ENCODE data around the gene FBXL5.

FBXL5 gene

DNA sequence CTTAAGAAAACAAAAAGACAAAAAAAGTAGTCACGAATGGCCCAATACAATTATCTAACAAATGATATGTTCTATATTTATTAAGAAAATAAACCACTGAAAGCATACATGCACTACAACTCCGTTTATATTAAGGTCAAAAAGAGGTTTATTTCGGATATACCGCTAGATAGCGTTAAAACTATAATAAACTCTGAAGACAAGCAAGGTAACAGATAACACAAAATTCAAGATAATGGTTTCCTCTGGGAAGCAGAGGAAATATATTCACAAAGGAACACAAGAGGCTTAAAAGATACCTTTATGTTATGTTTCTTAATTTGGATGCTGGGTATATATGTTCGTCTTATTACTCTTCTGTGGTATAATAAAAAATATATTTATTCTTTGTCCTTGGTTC is 21.7 kb upstream of the FBXL5 start:
- in situ Hi-C loops (cut with MboI; ENCODE audit: low sequenced_read_pairs): no loop called here

DNA sequence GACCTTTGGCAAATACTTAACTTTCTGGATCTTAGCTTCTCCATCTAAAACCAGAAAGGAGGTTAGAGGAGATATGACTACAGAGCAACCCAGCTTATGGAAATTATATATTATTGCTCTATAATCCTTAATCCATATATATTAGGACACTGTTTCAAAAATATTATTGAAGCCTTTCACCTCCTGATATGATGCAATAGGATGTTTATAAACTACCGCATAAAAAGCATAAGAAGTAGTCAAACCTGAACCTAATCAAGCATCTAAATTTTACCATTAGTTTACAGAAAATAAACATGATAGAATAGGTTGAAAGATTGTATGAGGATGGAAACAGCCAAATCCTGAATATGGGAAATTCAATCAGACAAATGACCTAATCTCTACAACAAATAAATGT is 20.9 kb upstream of the FBXL5 start:
- in situ Hi-C loops (cut with MboI; ENCODE audit: low sequenced_read_pairs): no loop called here

DNA sequence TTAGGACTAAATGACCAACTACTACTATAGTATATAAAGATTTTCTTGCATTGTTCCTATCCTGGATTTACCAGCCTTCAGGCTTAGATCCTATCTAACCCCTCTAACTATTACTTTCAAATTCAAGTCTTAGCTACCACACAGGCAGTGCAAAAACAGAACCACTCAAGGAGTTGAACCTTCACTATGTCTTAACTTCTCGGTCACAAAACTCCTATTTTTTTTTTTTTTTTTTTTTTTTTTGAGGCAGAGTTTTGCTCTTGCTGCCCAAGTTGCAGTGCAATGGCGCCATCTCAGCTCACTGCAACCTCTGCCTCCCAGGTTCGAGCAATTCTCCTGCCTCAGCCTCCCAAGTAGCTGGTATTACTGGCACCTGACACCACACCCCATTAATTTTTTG is 20.2 kb upstream of the FBXL5 start:
- in situ Hi-C loops (cut with MboI; ENCODE audit: low sequenced_read_pairs): no loop called here

DNA sequence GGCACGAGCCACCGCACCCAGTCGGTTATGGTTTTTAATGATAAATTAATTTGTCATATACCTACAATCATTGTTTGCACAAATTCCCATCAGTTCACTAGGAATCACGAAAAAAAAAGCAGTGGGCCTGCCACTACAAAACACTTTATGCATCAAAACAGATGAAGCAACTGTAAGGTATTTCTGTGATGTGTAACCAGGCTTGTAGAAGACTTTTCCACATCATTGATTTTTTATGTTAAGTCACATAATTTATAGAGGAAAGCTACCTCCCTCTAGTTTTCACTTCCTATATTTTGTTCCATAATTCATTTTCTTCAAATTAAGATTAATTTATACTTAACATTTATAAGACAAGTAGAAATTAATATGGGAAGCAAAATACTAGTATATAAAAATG is 19.8 kb upstream of the FBXL5 start:
- in situ Hi-C loops (cut with MboI; ENCODE audit: low sequenced_read_pairs): no loop called here

DNA sequence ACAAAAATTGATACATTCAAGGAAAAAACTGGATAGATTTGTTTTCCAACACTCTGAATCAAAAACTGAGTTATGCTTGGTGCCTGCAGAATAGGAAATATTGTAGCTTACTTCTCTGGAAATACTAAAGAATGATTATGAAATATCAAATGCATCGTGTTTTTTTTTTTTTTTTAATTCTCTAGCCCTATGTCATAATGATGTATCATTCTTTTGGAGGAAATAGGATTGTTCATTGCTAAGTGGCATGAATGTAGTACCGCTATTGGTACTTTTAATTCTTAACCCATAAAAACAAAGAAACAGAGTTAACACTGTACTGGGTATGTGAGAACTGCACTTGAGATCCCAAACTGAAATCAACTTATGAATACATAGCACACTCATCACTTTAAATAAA is 18.9 kb upstream of the FBXL5 start:
- in situ Hi-C loops (cut with MboI; ENCODE audit: low sequenced_read_pairs): no loop called here

DNA sequence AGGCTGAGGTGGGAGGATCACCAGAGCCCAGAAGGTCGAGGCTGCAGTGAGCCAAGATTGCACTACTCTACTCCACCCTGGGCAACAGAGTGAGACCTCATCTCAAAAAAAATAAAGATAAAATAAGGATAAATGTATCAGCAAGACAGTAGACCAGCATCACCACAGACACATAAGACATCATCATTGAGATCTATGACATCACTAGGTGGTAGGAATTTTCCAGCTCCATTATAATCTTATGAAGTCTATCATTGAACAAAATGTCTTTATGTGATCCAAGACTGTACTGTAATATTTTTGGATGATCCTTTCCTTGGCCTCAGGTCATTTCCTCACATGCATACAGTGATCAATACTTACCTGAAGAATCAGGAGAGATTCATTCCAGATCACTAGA is 18.2 kb upstream of the FBXL5 start:
- in situ Hi-C loops (cut with MboI; ENCODE audit: low sequenced_read_pairs): no loop called here

DNA sequence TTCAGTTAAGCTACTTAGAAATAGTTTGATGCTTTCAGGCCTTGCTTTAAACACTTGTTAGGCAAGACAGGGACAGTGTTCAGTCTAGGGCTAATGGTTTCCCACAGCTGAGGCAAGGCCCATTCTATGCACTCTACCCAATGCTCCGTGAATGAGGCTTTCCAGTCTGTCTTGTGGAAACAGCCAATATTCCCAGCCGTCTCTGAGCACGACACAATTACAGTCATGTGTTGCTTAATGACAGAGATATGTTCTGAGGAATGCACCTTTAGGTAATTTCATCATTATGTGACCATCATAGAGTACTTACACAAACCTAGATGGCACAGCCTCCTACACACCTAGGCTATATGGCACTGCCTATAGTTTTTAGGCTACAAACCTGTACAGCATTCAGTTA is 16.9 kb upstream of the FBXL5 start:
- in situ Hi-C loops (cut with MboI; ENCODE audit: low sequenced_read_pairs): no loop called here

DNA sequence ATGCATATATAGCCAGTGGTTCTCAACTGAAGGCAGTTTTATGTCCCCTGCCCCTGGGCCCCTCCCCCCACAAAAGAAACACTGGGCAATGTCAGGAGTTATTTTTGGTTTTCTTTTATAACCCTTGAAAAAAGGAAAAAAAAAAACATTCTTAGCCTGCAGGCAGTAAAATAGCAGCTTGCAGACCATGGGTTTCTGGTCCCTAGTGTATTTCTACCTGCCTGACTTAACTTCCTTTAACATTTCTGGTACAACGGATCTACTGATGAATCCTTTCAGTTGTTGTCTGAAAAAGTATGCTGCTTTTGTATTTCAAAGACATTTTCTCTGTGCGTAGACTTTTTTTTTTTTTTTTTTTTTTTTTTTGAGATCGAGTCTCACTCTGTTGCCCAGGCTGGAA is 15.4 kb upstream of the FBXL5 start:
- in situ Hi-C loops (cut with MboI; ENCODE audit: low sequenced_read_pairs): no loop called here

DNA sequence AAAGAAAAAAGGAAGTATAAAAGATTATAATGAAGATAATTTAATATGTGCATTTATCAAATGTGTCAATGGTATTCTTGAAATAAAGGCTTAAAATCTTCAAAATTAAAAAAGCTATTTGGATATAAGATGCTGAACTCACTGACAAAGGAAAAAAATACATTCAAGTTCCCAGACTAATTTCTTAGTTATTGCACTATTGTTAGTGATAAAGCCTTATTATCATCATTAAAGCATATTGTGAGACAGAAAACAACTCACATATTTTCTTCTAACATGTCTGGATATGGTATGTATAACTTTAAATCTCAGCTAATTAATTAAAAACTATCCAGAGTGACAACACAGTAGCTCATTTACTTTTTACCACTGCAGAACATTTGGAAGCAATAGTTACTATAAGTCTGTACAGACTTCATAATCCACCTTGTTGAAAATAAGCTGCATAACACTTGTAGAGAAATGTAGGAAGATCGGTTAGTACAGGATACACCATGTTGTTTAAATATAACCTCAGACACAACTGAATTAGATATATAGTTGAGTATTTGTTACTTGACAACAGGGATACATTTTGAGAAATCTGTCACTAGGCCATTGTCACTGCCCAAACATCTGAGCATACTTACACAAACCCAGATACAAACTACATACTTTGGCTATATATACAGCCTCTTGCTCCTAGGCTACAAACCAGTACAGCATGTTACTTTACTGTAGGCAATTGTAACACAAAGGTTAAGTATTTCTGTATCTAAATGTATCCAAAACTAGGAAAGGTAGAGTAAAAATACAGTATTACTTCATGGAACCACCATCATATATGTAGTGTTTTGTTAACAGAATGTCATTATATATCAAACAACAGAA is 13.6 kb upstream of the FBXL5 start:
- in situ Hi-C loops (cut with MboI; ENCODE audit: low sequenced_read_pairs): no loop called here

DNA sequence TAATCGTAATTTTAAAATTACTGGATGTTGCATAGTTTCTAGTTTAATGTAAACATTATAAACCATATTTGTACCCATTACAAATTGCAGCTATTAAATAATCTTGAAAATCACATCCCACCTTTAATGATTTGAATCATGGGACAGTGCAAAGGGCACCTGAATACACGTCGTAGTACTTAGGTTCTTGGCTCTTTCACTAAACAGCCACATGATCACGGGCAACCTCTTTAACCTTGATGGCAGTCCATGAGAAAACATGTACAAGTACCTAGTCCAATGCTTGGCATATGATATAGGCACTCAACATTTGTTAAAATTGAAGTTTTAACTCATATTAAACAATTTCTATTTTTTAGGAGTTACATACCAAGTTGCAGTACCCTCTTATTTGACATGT is 11.8 kb upstream of the FBXL5 start:
- in situ Hi-C loops (cut with MboI; ENCODE audit: low sequenced_read_pairs): no loop called here

DNA sequence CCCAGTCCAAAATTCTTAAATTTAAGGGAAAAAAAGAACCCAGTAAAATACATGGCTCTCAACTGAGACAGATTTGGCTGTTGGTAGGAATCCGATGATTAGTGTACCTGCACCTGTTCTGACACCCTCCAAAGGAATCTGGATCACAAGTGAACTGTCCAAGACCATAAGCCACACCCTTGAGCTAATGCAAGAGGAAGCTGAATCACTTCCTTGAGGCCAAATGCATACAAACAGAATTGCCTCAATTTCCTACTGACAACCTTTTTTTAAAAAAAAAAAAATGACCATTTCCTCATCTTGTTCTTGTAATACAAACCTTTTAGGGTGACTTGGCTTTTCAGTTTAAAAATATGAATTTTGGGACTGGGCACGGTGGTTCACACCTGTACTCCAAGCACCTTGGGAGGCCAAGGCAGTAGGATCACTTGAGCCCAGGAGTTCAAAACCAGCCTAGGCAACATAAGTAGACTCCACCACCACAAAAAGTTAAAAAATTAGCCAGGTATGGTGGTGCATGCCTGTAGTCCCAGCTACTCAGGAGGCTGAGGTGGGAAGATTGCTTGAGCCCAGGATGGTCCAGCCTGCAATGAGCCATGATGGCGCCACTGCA is 10.7 kb upstream of the FBXL5 start:
- in situ Hi-C loops (cut with MboI; ENCODE audit: low sequenced_read_pairs): no loop called here

DNA sequence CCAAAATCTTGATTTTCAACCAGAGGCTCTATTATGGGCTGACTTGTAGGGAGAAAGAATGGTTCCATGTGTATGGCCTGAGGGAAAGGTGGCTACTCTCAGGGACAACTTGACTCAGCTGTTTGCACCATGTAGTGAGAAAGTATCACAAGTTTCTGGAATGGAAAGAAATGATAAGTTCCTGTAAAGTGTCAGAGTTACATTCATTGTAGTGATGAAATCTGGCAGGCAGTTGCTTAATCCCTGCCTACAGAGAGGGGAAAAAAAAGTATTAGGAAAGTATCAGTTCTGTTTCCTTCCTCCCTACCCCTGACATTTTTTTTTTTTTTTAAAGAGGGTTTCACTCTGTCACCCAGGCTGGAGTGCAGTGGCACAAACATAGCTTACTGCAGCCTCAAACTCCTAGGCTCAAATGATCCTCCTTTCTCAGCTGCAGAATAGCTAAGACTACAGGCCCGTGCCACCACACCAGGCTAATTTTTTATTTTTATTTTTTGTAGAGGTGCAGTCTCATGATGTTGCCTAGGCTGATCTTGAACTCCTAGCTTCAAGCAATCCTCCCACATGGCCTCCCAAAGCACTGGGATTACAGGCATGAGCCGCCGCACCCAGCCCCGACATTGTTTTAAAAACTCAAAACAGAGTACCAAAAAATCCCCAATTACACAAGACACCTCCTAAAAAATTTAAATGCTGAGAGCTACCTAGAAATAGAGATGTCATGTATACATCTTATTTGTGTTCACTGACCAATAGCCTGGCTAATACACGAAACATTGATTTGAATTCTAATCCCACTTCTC is 4.8 kb upstream of the FBXL5 start:
- in situ Hi-C loops (cut with MboI; ENCODE audit: low sequenced_read_pairs): no loop called here

DNA sequence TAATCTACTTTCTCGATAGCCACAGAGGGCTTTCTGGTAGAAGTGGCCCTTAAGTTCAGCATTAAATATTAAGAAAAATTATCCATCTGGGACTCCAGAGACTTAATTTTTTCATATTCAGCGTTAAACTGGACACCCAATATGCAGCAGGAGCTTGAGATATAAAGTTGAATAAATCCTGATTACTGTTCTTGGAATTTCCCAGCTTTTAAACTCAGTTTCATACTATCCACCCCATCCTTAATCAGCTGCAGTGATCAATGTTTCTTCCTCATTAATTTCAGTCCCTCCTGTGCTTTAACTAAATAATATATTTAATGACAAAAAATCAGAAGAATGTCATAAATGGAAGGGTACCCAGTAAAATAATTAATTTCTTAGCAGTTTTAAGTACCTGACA is 3.6 kb upstream of the FBXL5 start:
- in situ Hi-C loops (cut with MboI; ENCODE audit: low sequenced_read_pairs): no loop called here

DNA sequence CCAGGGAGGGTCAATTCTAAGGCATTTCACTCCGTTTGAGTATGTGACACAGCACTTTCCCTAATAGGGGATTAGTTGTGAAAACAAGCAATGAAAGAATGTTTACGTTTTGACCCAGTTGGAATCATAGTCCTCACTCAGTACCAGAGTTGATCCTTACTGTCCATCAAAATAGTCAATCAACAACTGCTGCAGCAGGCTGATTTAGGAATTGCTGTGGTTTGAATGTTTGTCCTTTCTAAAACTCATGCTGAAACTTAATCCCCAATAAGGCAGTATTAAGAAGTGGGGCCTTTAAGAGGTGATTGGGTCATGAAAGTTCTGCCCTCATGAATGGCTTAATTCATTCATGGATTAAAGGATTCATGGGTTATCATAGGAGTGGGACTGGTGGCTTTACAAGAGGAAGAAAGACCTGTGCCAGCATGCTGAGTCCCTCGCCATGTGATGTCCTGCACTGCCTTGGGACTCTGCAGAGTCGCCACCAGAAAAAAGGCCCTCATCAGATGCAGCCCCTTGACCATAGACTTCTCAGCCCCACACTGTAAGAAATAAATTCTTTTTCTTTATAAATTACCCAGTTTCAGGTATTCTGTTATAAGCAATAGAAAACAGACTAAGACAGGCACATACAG is 3.1 kb upstream of the FBXL5 start:
- in situ Hi-C loops (cut with MboI; ENCODE audit: low sequenced_read_pairs): no loop called here

DNA sequence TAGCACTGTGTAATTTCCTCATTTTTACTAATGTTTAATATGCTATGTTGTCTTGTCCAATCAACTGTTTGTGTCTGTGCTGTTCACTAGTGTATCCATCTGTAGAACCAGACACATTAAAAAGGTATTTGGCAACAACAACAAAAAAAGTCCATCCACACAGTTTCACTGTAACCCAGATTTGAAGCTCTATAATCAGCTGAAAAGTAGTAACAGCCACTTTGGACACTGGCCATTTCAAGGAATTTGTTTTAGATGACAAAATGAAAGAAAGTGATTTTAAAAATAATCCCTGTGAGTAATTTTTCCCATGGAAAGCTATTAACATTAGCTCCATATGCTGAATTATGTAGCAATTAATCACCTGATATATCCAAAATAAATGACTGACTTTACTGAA is 2.2 kb upstream of the FBXL5 start:
- in situ Hi-C loops (cut with MboI; ENCODE audit: low sequenced_read_pairs): no loop called here

DNA sequence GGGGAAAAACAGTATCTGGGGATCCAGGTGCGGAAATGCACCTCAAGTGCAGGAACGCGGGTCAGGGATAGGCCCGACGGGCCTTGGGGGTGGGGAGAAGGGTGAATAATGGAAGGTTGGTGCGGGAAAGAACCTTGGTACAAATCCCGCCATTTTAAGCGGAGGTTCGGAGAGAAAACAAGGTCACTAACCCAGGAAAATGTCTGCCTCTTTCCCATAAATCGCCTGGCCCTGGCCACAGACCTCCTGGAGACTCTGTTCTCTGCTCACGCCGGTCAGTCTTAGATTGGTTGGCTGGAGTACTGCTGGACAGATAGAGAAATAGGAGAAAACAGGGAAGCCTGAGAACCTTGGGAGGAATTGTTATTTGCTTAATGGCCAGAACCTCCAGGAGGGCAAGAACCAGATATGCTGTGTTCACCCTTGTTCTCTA is 897 bp upstream of the FBXL5 start:
- in situ Hi-C loops (cut with MboI; ENCODE audit: low sequenced_read_pairs): no loop called here

DNA sequence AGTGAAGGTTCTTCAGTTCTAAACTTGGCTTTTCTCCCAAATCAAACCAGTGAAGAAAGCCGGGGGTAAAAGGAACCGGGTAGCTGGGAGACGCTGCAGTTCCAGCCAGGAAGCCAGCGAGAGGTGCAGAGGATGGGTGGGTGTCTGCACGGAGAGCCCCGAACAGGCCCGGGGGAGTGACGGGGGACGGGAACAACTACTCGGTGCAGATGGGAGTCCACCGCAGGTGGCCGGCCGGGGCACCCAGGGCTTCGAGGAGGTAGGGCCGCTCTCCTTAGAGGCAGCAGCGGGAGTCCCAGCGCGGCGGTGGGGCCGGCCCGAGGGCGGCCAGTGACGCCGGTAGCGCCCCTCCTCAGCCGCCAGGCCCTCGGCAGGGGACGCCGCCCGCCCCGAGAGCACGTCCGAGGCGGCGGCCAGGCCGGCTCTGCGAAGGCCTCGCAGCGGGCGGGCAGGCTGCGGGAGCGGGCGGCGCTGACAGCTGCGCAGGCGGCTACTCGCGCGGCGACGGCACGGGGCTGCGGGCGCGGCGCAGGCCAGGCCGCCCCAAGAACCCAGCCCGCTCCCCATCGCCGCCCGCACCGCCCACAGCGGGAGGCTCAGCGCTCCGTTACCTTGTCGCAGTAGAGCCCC is 449 bp downstream of the FBXL5 start:
- in situ Hi-C loops (cut with MboI; ENCODE audit: low sequenced_read_pairs): no loop called here

DNA sequence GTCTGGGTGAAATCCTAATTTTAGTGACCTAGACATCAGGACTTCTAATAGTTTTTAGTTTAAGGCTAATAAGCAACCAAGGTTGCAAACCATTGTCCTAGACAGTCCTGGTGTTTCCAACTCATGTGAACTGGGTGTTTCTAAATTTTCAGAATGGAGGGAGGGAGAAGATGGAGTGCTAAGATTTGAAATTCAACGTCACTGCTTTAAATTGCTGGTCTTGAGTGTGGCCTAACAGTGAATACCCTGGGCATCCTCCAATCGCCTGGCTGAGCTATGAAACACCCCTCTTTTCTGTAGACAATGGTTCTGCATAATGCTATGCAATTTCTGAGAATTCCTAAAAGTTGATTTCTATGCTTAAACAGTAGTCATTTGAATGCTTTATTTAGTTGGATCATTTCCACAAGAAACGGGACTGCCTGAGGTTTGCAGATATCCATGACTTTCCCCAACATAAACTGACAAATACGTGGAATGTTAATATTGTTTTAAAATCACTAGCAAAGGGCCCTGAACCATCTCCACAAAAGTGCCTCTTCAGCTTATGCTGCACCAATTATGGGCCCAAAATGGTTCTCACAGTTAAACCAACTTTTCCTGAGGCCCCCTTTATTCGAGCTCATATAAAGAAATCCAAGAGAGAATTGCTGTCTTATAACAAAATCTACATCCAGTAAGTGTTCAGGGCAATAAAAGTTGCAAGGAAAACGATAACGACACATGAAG is 1.1 kb downstream of the FBXL5 start:
- in situ Hi-C loops (cut with MboI; ENCODE audit: low sequenced_read_pairs): no loop called here

DNA sequence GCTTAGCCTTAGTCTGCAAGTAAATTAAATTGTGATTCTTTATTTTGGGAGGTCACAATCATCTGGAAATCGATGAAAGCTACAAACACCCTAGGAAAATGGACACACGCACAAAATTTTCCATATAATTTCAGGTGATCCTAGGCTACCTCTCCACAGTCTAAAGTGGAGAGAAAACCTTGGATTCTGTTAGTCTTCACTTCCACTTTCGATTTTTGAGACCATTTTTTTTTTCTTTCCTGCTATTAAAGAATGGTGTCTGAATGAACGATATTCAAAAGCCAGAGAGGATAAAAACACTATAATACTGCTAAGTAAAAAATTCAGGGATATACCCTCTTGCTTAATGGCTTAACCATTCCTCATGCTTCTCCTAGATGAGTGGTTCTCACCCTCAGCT is 1.7 kb downstream of the FBXL5 start:
- in situ Hi-C loops (cut with MboI; ENCODE audit: low sequenced_read_pairs): no loop called here

DNA sequence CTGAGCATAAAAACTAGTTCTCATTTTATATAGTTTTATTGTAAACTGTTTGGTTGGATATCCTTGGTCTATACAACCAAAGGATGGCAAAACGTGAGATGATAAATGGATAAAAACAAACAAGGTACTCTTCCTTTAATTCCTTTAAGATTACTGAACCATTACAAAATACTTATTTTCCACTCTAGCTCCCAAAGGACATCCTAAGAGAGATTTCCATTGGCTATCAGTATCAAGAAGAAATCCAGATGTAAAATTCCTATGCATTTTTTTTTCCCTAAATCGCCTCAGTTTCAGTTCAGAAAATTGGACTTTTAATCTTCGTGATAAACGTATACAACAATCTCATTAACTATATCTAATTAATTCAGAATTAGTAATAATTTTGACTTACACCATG is 2.3 kb downstream of the FBXL5 start:
- in situ Hi-C loops (cut with MboI; ENCODE audit: low sequenced_read_pairs): no loop called here
